ENCODE data around the gene TMPRSS4. TPM values are rescaled to one million over a fixed set of nuclear protein-coding genes. Genes with fewer than 3 reads are reported as not detected.

Gene TMPRSS4
- polyA plus RNA-seq, 3 donors = not detected

DNA sequence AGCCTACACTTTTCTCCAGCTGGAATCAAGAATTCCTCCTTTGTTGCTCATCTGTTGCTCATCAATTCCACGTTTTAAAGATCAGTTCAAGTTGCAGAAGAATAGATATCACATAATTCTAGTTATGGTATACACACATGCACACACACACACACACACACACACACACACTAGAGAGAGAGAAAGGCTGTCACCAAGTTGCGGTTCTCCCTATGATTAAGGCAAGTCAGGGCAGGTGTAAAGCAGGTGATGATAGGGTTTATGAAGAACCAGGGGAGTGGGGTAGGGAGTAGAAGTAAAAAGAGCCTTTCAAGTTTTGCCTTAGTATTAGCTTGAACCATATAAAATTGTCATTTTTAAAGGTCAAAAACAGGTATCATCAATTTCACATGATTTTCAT is 31.7 kb upstream of the TMPRSS4 start:
- Histone ChIP-seq H3K36me3 (replicated peaks in 1 of 2; ENCODE audit: control insufficient read depth in 1 of 2, insufficient read depth in 2 of 2, low read length in 2 of 2) (no peaks in the 10 kb centered on the region), H4K20me1 (ENCODE audit: insufficient read depth, low read length) (no peaks in the 10 kb centered on the region), H3K27ac (ENCODE audit: low read depth in 1 of 2, low read length in 2 of 2) (no peak overlapping the region), H3K9me3 (replicated peaks in 1 of 2; ENCODE audit: control insufficient read depth in 1 of 2, insufficient read depth in 1 of 2, low read length in 2 of 2) (no peaks in the 10 kb centered on the region), H3K27me3 (ENCODE audit: control insufficient read depth in 2 of 2, insufficient read depth in 2 of 2, low read length in 2 of 2) (no peaks in the 10 kb centered on the region), H3K4me2 (replicated peaks; ENCODE audit: extremely low read depth, low read length, poor library complexity, severe bottlenecking) (no peak overlapping the region), H2AFZ (ENCODE audit: insufficient read depth, low read depth, low read length, poor library complexity, severe bottlenecking) (no peak overlapping the region), H3K9ac (ENCODE audit: insufficient read depth, low read length, poor library complexity, severe bottlenecking) (no peak overlapping the region), H3K4me3 (replicated peaks in 1 of 3; ENCODE audit: low read depth in 2 of 3, low read length in 3 of 3) (no peak overlapping the region), H3K79me2 (ENCODE audit: insufficient read depth, low read length) (no peaks in the 10 kb centered on the region), H3K4me1 (ENCODE audit: control insufficient read depth in 1 of 2, insufficient read depth in 2 of 2, low read length in 2 of 2) (no peaks in the 10 kb centered on the region)
- peaks cover 0 to 6% (median 4%) of the 10 kb centered on the region in 3 donors for H3K27me3 Mint-ChIP-seq (ENCODE audit: low read depth in 3 of 3)
- peaks cover 0 to 2% (median 0%) of the 10 kb centered on the region in 7 donors for H3K9me3 Mint-ChIP-seq
- TF ChIP-seq, protein P1, sequence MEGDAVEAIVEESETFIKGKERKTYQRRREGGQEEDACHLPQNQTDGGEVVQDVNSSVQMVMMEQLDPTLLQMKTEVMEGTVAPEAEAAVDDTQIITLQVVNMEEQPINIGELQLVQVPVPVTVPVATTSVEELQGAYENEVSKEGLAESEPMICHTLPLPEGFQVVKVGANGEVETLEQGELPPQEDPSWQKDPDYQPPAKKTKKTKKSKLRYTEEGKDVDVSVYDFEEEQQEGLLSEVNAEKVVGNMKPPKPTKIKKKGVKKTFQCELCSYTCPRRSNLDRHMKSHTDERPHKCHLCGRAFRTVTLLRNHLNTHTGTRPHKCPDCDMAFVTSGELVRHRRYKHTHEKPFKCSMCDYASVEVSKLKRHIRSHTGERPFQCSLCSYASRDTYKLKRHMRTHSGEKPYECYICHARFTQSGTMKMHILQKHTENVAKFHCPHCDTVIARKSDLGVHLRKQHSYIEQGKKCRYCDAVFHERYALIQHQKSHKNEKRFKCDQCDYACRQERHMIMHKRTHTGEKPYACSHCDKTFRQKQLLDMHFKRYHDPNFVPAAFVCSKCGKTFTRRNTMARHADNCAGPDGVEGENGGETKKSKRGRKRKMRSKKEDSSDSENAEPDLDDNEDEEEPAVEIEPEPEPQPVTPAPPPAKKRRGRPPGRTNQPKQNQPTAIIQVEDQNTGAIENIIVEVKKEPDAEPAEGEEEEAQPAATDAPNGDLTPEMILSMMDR (IDR thresholded peaks at IDR 0.05) = no peak
- no peak for DNase-seq
- H3K27ac Mint-ChIP-seq = no peak overlapping the region
- intact Hi-C loops (cut with micrococcal nuclease) = no loop called here
- peaks cover 15% of the 10 kb centered on the region for H3K4me1 Mint-ChIP-seq
- WGBS (ENCODE audit: insufficient coverage) = no CpG with 5 or more reads among the region's 2 CpGs
- no peaks in the 10 kb centered on the region for H3K36me3 Mint-ChIP-seq
- H3K4me3 Mint-ChIP-seq = no peak overlapping the region

DNA sequence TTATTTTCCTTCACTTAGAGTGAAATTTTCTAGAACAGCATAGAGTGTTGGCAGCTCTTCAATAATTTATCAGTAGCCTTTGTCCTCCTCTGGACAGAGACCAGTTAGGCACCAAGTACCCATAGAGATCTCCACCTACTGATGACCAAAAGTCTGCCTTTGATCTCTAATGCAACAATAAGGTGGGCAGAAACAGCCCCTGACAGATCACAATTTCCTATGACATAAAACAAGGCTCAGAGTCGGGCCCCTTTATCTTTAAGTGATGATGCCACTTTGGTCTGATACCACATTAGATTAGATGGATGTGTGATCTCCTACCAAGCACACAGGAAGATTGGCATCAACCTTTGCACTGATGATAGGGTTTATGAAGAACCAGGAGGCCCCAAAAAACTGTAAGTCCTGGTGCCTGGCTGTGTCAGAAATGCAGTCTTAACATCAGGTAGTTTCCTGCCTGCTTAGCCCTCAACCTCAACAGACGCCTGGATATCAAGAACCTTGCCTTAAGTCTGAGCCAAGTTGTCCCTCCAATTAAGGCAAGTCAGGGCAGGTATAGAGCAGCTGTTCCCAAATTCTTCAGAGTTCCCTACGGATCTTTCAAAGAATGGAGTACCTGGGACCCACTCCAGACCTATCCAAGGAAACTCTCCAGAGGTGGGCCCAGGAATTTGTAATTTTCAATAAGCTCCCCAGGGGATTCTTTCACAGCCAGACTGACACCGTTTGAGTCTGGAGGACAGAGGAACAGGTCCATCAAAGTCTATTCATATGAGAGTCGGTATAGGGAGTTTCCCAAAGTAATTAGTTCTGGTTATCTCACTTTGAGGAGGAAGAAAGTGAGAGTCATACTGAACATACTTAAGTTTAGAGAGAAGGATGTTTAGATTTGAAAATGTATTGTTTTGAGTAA is 30.6 kb upstream of the TMPRSS4 start:
- H3K79me2 ChIP-seq (ENCODE audit: insufficient read depth, low read length) = no peaks in the 10 kb centered on the region
- H3K27me3 ChIP-seq (ENCODE audit: control insufficient read depth in 2 of 2, insufficient read depth in 2 of 2, low read length in 2 of 2) = no peaks in the 10 kb centered on the region
- 51% methylated on average over 2 of the region's 5 CpGs for WGBS (ENCODE audit: insufficient coverage)
- intact Hi-C loops (cut with micrococcal nuclease) = no loop called here
- H3K4me1 ChIP-seq (ENCODE audit: control insufficient read depth in 1 of 2, insufficient read depth in 2 of 2, low read length in 2 of 2) = no peaks in the 10 kb centered on the region
- H3K27ac Mint-ChIP-seq = no peak overlapping the region
- H3K36me3 Mint-ChIP-seq = no peaks in the 10 kb centered on the region
- no peak overlapping the region for H3K4me3 Mint-ChIP-seq
- H3K36me3 ChIP-seq (replicated peaks in 1 of 2; ENCODE audit: control insufficient read depth in 1 of 2, insufficient read depth in 2 of 2, low read length in 2 of 2) = no peaks in the 10 kb centered on the region
- no peak overlapping the region for H3K4me3 ChIP-seq (replicated peaks in 1 of 3; ENCODE audit: low read depth in 2 of 3, low read length in 3 of 3)
- H3K27ac ChIP-seq (ENCODE audit: low read depth in 1 of 2, low read length in 2 of 2) = no peak overlapping the region
- no peaks in the 10 kb centered on the region for H4K20me1 ChIP-seq (ENCODE audit: insufficient read depth, low read length)
- peaks cover 0 to 6% (median 4%) of the 10 kb centered on the region in 3 donors for H3K27me3 Mint-ChIP-seq (ENCODE audit: low read depth in 3 of 3)
- H2AFZ ChIP-seq (ENCODE audit: insufficient read depth, low read depth, low read length, poor library complexity, severe bottlenecking) = no peak overlapping the region
- H3K4me2 ChIP-seq (replicated peaks; ENCODE audit: extremely low read depth, low read length, poor library complexity, severe bottlenecking) = no peak overlapping the region
- H3K9me3 ChIP-seq (replicated peaks in 1 of 2; ENCODE audit: control insufficient read depth in 1 of 2, insufficient read depth in 1 of 2, low read length in 2 of 2) = no peaks in the 10 kb centered on the region
- no peak for DNase-seq
- H3K4me1 Mint-ChIP-seq = peaks cover 15% of the 10 kb centered on the region
- TF ChIP-seq, protein P1 (IDR thresholded peaks at IDR 0.05) = no peak
- H3K9me3 Mint-ChIP-seq = peaks cover 0 to 2% (median 0%) of the 10 kb centered on the region in 7 donors
- H3K9ac ChIP-seq (ENCODE audit: insufficient read depth, low read length, poor library complexity, severe bottlenecking) = no peak overlapping the region

Data from CD14-positive monocyte (primary cell).